DND-41 (cell line): Measurements from ENCODE around the gene HMG20A.

ENCODE experiments used
- ATAC-seq: fragments of 200-7000 bp; cut with Tn5 transposase; 3 replicates; pipeline ENCODE4 v1.9.1; 2021; ENCODE audit warnings: low read depth; ENCODE audit not compliant: insufficient read depth
- DNase-seq: peaks from one replicate; pipeline ENCODE4 v3.0.0-alpha.2; 2020
- H2AFZ ChIP-seq: 2 replicates; pipeline ENCODE4 v1.6.0; 2012; ENCODE audit warnings: low read depth, low read length
- H3K27ac ChIP-seq: 2 replicates; pipeline ENCODE4 v1.5.1; 2012; ENCODE audit warnings: low read length, inconsistent platforms
- H3K27me3 ChIP-seq: fragments of 200-600 bp; sonication (generic); 2 replicates; pipeline ENCODE4 v1.6.0; 2012; ENCODE audit warnings: low read length, mild to moderate bottlenecking, inconsistent platforms; ENCODE audit not compliant: insufficient read depth, poor library complexity
- H3K36me3 ChIP-seq: 2 replicates; pipeline ENCODE4 v1.5.1; 2012; ENCODE audit warnings: low read length, inconsistent platforms; ENCODE audit not compliant: insufficient read depth
- H3K4me1 ChIP-seq: 2 replicates; pipeline ENCODE4 v1.5.1; 2012; ENCODE audit warnings: mild to moderate bottlenecking, low read length; ENCODE audit not compliant: insufficient read depth
- H3K4me2 ChIP-seq: 2 replicates; pipeline ENCODE4 v1.6.0; 2012; ENCODE audit warnings: mild to moderate bottlenecking, moderate library complexity, low read length, inconsistent platforms; ENCODE audit not compliant: insufficient read depth
- H3K4me3 ChIP-seq, 2 experiments: fragments of 200-600 bp in 1 of 2; shearing (Covaris generic) in 1 of 2; 2 replicates each; pipeline ENCODE4 v1.5.1; 2012 to 2016; ENCODE audit warnings: inconsistent platforms in 2 of 2, low read length in 2 of 2, mild to moderate bottlenecking in 2 of 2, low read depth in 1 of 2, moderate library complexity in 1 of 2
- H3K79me2 ChIP-seq: 2 replicates; pipeline ENCODE4 v1.6.0; 2012; ENCODE audit warnings: low read length, inconsistent platforms; ENCODE audit not compliant: insufficient read depth
- H3K9ac ChIP-seq: 2 replicates; pipeline ENCODE4 v1.6.0; 2012; ENCODE audit warnings: low read depth, mild to moderate bottlenecking, inconsistent platforms, low read length, moderate library complexity
- H3K9me3 ChIP-seq: 2 replicates; pipeline ENCODE4 v1.5.1; 2012; ENCODE audit warnings: low read length, moderate library complexity, mild to moderate bottlenecking, inconsistent platforms; ENCODE audit not compliant: insufficient read depth, severe bottlenecking
- H4K20me1 ChIP-seq: 2 replicates; pipeline ENCODE4 v1.6.0; 2012; ENCODE audit warnings: low read length; ENCODE audit not compliant: insufficient read depth
- EZH2 ChIP-seq: IDR thresholded peaks from 3 replicates; pipeline ENCODE4 v1.6.1; 2012; ENCODE audit warnings: borderline replicate concordance, low read depth, mild to moderate bottlenecking, moderate library complexity, low read length, inconsistent platforms; ENCODE audit not compliant: severe bottlenecking
- TF ChIP-seq, protein P1 (sequence below): IDR thresholded peaks from 2 replicates; pipeline ENCODE4 v1.5.1; 2012; ENCODE audit warnings: borderline replicate concordance, low read length, moderate library complexity, mild to moderate bottlenecking; ENCODE audit not compliant: poor library complexity, severe bottlenecking; ENCODE audit errors: extremely low read depth

HMG20A gene

DNA sequence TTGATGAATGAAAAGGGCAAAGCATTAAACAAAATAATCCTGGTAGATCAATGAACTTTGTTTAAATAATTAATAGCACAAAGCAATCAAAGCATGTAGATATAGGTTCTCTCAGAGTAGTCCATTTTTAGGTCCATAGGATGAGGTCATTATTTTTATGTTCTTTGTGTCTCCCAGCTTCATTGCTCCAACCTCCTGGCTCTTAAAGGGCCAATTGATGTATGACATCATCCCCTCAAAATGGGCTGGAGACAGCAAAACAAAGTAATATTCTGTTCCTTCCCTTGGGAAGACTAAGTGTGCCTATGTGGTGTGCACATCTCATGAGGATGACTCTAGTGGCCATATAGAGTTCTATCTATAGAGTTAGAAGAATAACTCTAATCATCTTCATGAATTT, 49.5 kb downstream of the HMG20A start:
- TF ChIP-seq, protein P1, sequence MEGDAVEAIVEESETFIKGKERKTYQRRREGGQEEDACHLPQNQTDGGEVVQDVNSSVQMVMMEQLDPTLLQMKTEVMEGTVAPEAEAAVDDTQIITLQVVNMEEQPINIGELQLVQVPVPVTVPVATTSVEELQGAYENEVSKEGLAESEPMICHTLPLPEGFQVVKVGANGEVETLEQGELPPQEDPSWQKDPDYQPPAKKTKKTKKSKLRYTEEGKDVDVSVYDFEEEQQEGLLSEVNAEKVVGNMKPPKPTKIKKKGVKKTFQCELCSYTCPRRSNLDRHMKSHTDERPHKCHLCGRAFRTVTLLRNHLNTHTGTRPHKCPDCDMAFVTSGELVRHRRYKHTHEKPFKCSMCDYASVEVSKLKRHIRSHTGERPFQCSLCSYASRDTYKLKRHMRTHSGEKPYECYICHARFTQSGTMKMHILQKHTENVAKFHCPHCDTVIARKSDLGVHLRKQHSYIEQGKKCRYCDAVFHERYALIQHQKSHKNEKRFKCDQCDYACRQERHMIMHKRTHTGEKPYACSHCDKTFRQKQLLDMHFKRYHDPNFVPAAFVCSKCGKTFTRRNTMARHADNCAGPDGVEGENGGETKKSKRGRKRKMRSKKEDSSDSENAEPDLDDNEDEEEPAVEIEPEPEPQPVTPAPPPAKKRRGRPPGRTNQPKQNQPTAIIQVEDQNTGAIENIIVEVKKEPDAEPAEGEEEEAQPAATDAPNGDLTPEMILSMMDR = no peak
- no peak for TF ChIP-seq EZH2
- Histone ChIP-seq H3K79me2 (no peaks in the 10 kb centered on the region), H3K4me3 (no peak overlapping the region), H3K27me3 (no peaks in the 10 kb centered on the region), H3K9ac (no peak overlapping the region), H4K20me1 (no peaks in the 10 kb centered on the region), H3K4me2 (no peak overlapping the region), H3K27ac (no peak overlapping the region), H3K36me3 (peaks cover 68% of the 10 kb centered on the region; the same call in 1 of the 2 replicates), H3K4me1 (no peaks in the 10 kb centered on the region), H2AFZ (no peak overlapping the region), H3K9me3 (no peaks in the 10 kb centered on the region)
- ATAC-seq = no peak
- no peak for DNase-seq

DNA sequence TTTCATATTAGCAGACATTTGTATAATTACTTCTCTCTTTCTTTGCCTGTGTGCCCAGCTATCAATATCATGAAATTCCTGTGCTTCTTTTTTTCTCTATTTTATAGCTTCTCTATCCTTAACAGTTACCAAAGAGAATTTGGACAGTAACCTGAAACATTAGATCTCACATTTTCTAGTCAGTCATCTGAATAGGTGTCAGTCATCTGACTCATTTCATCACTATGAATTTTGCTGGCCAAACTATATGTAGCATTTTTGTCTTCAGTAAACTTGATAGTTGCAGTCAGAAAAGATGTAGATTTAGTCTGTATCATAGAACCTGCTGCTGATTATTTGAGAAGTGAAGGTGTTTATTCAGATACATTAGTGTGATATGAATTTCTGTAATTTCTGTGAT, 52.6 kb downstream of the HMG20A start:
- no peaks in the 10 kb centered on the region for H3K79me2 ChIP-seq
- ATAC-seq (no peak), DNase-seq (no peak)
- H3K4me3 ChIP-seq = no peak overlapping the region
- TF ChIP-seq EZH2 = no peak
- TF ChIP-seq, protein P1 = no peak
- no peaks in the 10 kb centered on the region for H3K4me1 ChIP-seq
- no peak overlapping the region for H2AFZ ChIP-seq
- H3K36me3 ChIP-seq = peaks cover 59% of the 10 kb centered on the region
- no peaks in the 10 kb centered on the region for H3K27me3 ChIP-seq
- H3K9me3 ChIP-seq = no peaks in the 10 kb centered on the region
- H3K4me2 ChIP-seq = no peak overlapping the region
- H3K27ac ChIP-seq = no peak overlapping the region
- no peak overlapping the region for H3K9ac ChIP-seq
- H4K20me1 ChIP-seq = no peaks in the 10 kb centered on the region

DNA sequence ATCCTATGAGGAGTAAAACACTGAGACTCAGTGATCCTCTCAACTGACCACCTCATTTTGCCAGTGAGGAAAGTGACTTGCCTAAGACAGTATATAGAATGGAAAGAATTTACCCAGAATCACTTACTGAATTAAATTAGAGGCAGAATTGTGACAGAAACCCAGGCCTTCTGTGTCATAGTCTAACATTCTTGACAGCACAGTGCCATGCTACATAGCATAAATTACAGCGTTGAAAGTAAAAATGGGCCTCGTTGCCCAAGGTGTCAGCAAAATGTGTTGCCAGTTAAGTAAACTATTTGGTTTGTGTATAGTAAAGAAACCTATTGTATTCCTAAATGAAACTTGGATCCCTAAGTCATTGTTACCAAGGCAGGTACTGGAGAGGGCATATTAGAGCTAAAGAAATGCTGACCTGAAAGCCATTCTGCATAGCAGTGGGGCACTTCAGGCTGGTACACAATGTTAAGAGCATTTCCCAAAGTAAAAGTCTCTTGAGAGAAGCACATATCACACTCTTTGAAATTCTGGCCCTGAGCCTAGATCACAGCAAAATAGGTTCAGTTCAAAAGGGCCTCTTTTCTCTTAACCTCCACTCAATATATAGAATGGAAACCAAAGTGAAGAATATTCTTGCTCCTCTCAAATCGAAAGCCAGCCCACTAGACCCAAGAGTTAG, 53.8 kb downstream of the HMG20A start:
- Histone ChIP-seq H2AFZ (no peak overlapping the region), H3K27ac (no peak overlapping the region), H3K27me3 (no peaks in the 10 kb centered on the region), H3K4me3 (no peak overlapping the region), H3K79me2 (no peaks in the 10 kb centered on the region), H3K4me2 (no peak overlapping the region), H3K4me1 (no peaks in the 10 kb centered on the region), H3K9ac (no peak overlapping the region), H4K20me1 (no peaks in the 10 kb centered on the region), H3K9me3 (no peaks in the 10 kb centered on the region), H3K36me3 (peaks cover 60% of the 10 kb centered on the region)
- DNase-seq = no peak
- TF ChIP-seq EZH2 = no peak
- TF ChIP-seq, protein P1 = no peak
- ATAC-seq = no peak

DNA sequence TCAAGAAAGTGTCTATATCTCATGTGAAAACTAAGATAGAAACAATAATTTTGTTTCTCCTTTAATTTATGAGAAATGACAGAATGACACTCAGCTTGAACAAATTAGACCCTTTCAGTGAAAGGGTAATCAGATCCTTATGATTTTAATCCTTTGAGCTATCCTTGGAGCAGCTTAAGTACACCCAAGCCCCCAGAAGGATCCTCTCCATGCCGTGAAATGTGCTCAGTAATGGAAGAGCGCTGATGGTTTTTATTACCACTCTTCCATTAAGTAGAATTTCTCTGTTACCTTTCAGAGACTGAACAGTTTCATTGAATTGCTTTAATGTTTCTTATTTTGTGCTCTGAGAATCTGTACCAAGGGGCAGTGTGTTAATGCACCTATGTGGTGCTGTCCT, 54.3 kb downstream of the HMG20A start:
- no peak overlapping the region for H3K9ac ChIP-seq
- no peak overlapping the region for H3K4me2 ChIP-seq
- H4K20me1 ChIP-seq = no peaks in the 10 kb centered on the region
- no peak overlapping the region for H3K4me3 ChIP-seq
- no peaks in the 10 kb centered on the region for H3K4me1 ChIP-seq
- peaks cover 61% of the 10 kb centered on the region for H3K36me3 ChIP-seq
- TF ChIP-seq EZH2 = no peak
- TF ChIP-seq, protein P1 = no peak
- no peaks in the 10 kb centered on the region for H3K79me2 ChIP-seq
- no peak overlapping the region for H2AFZ ChIP-seq
- no peaks in the 10 kb centered on the region for H3K27me3 ChIP-seq
- DNase-seq (no peak), ATAC-seq (no peak)
- H3K9me3 ChIP-seq = no peaks in the 10 kb centered on the region
- no peak overlapping the region for H3K27ac ChIP-seq
